ENCODE measurements around the gene LRCH3.

LRCH3 gene

DNA sequence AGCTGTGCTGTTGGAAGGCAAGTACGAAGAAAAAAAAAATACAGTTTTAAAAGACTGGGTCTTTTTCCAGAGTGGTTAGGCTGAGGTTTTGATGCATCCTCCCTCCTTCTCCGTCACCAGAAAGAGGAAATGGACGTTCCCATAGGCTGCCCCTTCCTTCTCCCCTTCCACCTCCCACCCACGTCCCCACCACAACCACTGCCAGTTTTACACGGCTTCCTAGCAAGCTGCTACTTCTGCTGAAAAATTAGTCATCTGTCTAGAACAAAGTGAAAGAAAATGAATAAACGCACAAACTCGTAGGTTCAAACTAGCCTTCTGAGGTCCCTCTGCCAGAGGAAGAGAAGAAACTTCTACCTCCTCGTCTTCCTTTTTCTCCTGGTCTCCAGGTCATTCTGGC lies 87.4 kb downstream of the LRCH3 start:
- Histone ChIP-seq H3K23ac (ENCODE audit: low read length) (no peak overlapping the region), H3K9me3 (ENCODE audit: insufficient read depth, low read depth, low read length) (no peaks in the 10 kb centered on the region), H4K91ac (ENCODE audit: low read depth, low read length) (no peak overlapping the region), H3K27ac (ENCODE audit: low read depth, low read length) (no peak overlapping the region), H3K79me2 (ENCODE audit: control insufficient read depth, insufficient read depth, low read length, poor library complexity) (no peaks in the 10 kb centered on the region), H3K4ac (ENCODE audit: low read depth, low read length) (no peak overlapping the region), H2BK120ac (ENCODE audit: insufficient read depth, low read length, poor library complexity) (no peak overlapping the region), H3K4me1 (ENCODE audit: control insufficient read depth in 1 of 2, insufficient read depth in 2 of 2, low read length in 2 of 2) (no peaks in the 10 kb centered on the region), H4K8ac (ENCODE audit: low read depth, low read length) (no peak overlapping the region), H4K12ac (ENCODE audit: low read depth, low read length) (no peak overlapping the region), H3K4me3 (ENCODE audit: low read depth, low read length) (no peak overlapping the region), H2AFZ (ENCODE audit: insufficient read depth, low read length, poor library complexity) (no peak overlapping the region), H2AK5ac (ENCODE audit: low read length) (no peak overlapping the region), H3K9ac (ENCODE audit: low read length) (no peak overlapping the region), H2BK12ac (ENCODE audit: low read length) (no peak overlapping the region), H3K18ac (ENCODE audit: low read length) (no peak overlapping the region), H2BK5ac (ENCODE audit: low read depth, low read length, poor library complexity) (no peak overlapping the region), H3K36me3 (ENCODE audit: control insufficient read depth in 1 of 2, insufficient read depth in 2 of 2, low read length in 2 of 2) (peaks cover 16 to 25% of the 10 kb centered on the region in 2 experiments), H3K4me2 (ENCODE audit: low read length) (no peak overlapping the region), H3K79me1 (ENCODE audit: low read length) (no peaks in the 10 kb centered on the region), H3K14ac (ENCODE audit: low read length) (no peak overlapping the region), H3K27me3 (ENCODE audit: insufficient read depth, low read length) (no peaks in the 10 kb centered on the region)
- WGBS (ENCODE audit: extremely low coverage, insufficient coverage, insufficient read length), result no CpG with 5 or more reads among the region's 8 CpGs
- DNase-seq, result peak; percentile 4 to 10

DNA sequence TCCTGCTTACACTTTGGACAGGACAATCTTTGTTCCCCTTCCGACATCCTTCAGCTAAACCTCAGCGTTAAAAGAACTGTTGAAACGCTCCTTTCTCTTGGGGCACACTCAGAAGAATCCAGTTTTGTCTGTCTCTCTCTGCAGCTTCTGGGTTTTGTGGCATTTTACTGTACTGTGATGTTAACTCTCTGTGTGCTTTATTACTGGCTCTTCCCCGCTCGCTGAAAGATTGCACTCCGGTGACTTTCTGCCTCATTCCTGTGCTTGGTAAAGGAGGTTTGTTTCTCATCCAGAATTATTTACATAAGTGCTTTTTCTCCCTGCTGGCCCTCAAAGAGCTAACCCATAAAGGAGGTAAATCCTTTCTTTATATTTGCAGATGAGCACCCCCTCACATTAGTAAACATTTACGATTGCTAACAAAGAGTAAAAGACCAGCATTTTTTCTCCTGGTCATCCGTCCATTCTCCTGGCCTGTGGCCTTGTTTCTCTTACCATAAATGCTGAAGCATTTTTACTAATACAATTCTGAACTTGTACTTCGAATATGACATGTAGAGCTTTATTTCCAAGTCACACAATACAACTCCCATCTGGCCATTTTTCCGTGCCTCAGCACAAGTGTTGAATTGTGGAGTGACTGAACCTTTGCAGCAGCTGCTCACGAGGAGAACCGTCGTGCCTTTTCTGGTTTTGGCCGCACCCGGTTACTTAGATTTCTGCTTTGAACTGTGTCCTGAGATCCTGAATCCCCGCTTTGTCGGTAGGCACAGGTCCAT lies 89.6 kb downstream of the LRCH3 start:
- no peak overlapping the region for H3K4me3 ChIP-seq (ENCODE audit: low read depth, low read length)
- H3K79me1 ChIP-seq (ENCODE audit: low read length), result no peaks in the 10 kb centered on the region
- no peak overlapping the region for H3K27ac ChIP-seq (ENCODE audit: low read depth, low read length)
- H3K79me2 ChIP-seq (ENCODE audit: control insufficient read depth, insufficient read depth, low read length, poor library complexity), result no peaks in the 10 kb centered on the region
- H3K4ac ChIP-seq (ENCODE audit: low read depth, low read length), result no peak overlapping the region
- no peak overlapping the region for H2BK12ac ChIP-seq (ENCODE audit: low read length)
- DNase-seq, result no peak
- H3K4me1 ChIP-seq (ENCODE audit: control insufficient read depth in 1 of 2, insufficient read depth in 2 of 2, low read length in 2 of 2), result no peaks in the 10 kb centered on the region
- H2AK5ac ChIP-seq (ENCODE audit: low read length), result no peak overlapping the region
- H2BK120ac ChIP-seq (ENCODE audit: insufficient read depth, low read length, poor library complexity), result no peak overlapping the region
- no peak overlapping the region for H2BK5ac ChIP-seq (ENCODE audit: low read depth, low read length, poor library complexity)
- no peak overlapping the region for H3K18ac ChIP-seq (ENCODE audit: low read length)
- H4K8ac ChIP-seq (ENCODE audit: low read depth, low read length), result no peak overlapping the region
- no peak overlapping the region for H3K14ac ChIP-seq (ENCODE audit: low read length)
- H3K9me3 ChIP-seq (ENCODE audit: insufficient read depth, low read depth, low read length), result no peaks in the 10 kb centered on the region
- no peak overlapping the region for H4K12ac ChIP-seq (ENCODE audit: low read depth, low read length)
- whole genome bisulfite sequencing (ENCODE audit: extremely low coverage, insufficient coverage, insufficient read length), result no CpG with 5 or more reads among the region's 17 CpGs
- H3K23ac ChIP-seq (ENCODE audit: low read length), result no peak overlapping the region
- H3K9ac ChIP-seq (ENCODE audit: low read length), result no peak overlapping the region
- no peak overlapping the region for H3K4me2 ChIP-seq (ENCODE audit: low read length)
- peaks cover 11 to 24% of the 10 kb centered on the region in 2 experiments for H3K36me3 ChIP-seq (ENCODE audit: control insufficient read depth in 1 of 2, insufficient read depth in 2 of 2, low read length in 2 of 2)
- no peak overlapping the region for H4K91ac ChIP-seq (ENCODE audit: low read depth, low read length)
- H3K27me3 ChIP-seq (ENCODE audit: insufficient read depth, low read length), result no peaks in the 10 kb centered on the region
- H2AFZ ChIP-seq (ENCODE audit: insufficient read depth, low read length, poor library complexity), result no peak overlapping the region

DNA sequence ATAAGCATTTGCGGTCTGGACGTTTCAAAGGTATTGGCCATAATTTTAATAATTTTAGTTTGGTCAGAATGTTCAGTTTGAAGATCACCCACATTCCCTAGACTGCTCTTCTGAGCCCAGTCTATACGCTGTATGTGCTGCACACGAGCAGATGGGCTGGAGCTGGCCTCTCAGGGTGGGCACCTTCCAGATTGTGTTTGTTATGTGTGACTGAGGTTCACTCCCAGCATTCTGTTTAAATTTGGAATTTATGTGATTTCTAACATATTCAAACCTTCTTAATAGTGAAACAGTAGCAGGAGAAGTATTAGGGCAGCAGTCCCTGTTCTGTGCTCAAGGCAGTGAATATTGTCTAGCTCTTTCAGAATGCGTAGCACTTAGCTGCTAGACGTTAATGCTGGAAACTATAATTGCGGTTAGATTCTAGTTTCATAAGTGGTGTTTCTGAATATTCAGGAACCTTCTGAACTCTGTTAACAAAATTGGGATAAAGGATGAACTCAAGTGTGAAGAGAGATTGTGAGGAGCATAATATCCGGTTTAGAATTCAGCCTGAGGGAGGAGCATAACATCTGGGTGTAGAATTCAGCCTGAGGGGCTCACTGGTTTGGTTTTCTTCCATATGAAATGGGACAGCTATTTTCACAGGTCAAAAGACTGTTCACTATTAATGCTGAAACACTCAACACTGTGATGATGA lies 90.4 kb downstream of the LRCH3 start:
- no peak overlapping the region for H2BK12ac ChIP-seq (ENCODE audit: low read length)
- H3K27me3 ChIP-seq (ENCODE audit: insufficient read depth, low read length), result no peaks in the 10 kb centered on the region
- no peak overlapping the region for H3K4me3 ChIP-seq (ENCODE audit: low read depth, low read length)
- H4K8ac ChIP-seq (ENCODE audit: low read depth, low read length), result no peak overlapping the region
- no peak overlapping the region for H3K4me2 ChIP-seq (ENCODE audit: low read length)
- no peak overlapping the region for H3K18ac ChIP-seq (ENCODE audit: low read length)
- no peak overlapping the region for H3K23ac ChIP-seq (ENCODE audit: low read length)
- no CpG with 5 or more reads among the region's 8 CpGs for WGBS (ENCODE audit: extremely low coverage, insufficient coverage, insufficient read length)
- no peak overlapping the region for H2AFZ ChIP-seq (ENCODE audit: insufficient read depth, low read length, poor library complexity)
- H4K12ac ChIP-seq (ENCODE audit: low read depth, low read length), result no peak overlapping the region
- H3K4ac ChIP-seq (ENCODE audit: low read depth, low read length), result no peak overlapping the region
- no peaks in the 10 kb centered on the region for H3K4me1 ChIP-seq (ENCODE audit: control insufficient read depth in 1 of 2, insufficient read depth in 2 of 2, low read length in 2 of 2)
- no peak overlapping the region for H4K91ac ChIP-seq (ENCODE audit: low read depth, low read length)
- no peak overlapping the region for H2BK5ac ChIP-seq (ENCODE audit: low read depth, low read length, poor library complexity)
- no peak for DNase-seq
- H2AK5ac ChIP-seq (ENCODE audit: low read length), result no peak overlapping the region
- H3K79me2 ChIP-seq (ENCODE audit: control insufficient read depth, insufficient read depth, low read length, poor library complexity), result no peaks in the 10 kb centered on the region
- no peak overlapping the region for H3K14ac ChIP-seq (ENCODE audit: low read length)
- H3K27ac ChIP-seq (ENCODE audit: low read depth, low read length), result no peak overlapping the region
- no peak overlapping the region for H2BK120ac ChIP-seq (ENCODE audit: insufficient read depth, low read length, poor library complexity)
- no peaks in the 10 kb centered on the region for H3K9me3 ChIP-seq (ENCODE audit: insufficient read depth, low read depth, low read length)
- peaks cover 11 to 24% of the 10 kb centered on the region in 2 experiments for H3K36me3 ChIP-seq (ENCODE audit: control insufficient read depth in 1 of 2, insufficient read depth in 2 of 2, low read length in 2 of 2)
- H3K9ac ChIP-seq (ENCODE audit: low read length), result no peak overlapping the region
- H3K79me1 ChIP-seq (ENCODE audit: low read length), result no peaks in the 10 kb centered on the region

DNA sequence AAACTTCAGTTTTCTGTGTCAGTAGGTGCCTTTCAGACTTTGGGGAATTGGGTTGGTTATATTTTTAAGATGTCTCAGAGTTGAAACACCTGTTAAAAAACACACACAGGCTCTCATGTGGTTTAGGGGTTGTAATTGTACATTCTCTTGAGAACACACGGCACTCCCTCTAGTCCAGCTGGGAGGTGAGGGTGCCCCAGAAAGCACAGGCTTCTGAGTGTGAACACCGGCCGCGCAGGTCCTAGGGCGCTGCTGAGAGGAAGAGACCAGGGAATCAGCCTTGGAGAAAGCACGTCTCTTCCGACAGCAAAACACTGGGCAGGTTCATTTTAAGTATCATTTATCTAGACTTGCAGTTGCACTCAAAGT lies 90.9 kb downstream of the LRCH3 start:
- Histone ChIP-seq H2AK5ac (ENCODE audit: low read length) (no peak overlapping the region), H3K9me3 (ENCODE audit: insufficient read depth, low read depth, low read length) (no peaks in the 10 kb centered on the region), H2BK5ac (ENCODE audit: low read depth, low read length, poor library complexity) (no peak overlapping the region), H3K23ac (ENCODE audit: low read length) (no peak overlapping the region), H3K4me1 (ENCODE audit: control insufficient read depth in 1 of 2, insufficient read depth in 2 of 2, low read length in 2 of 2) (no peaks in the 10 kb centered on the region), H3K9ac (ENCODE audit: low read length) (no peak overlapping the region), H4K12ac (ENCODE audit: low read depth, low read length) (no peak overlapping the region), H2AFZ (ENCODE audit: insufficient read depth, low read length, poor library complexity) (no peak overlapping the region), H3K79me1 (ENCODE audit: low read length) (no peaks in the 10 kb centered on the region), H3K36me3 (ENCODE audit: control insufficient read depth in 1 of 2, insufficient read depth in 2 of 2, low read length in 2 of 2) (peaks cover 9 to 22% of the 10 kb centered on the region in 2 experiments), H3K14ac (ENCODE audit: low read length) (no peak overlapping the region), H3K18ac (ENCODE audit: low read length) (no peak overlapping the region), H3K27me3 (ENCODE audit: insufficient read depth, low read length) (no peaks in the 10 kb centered on the region), H3K27ac (ENCODE audit: low read depth, low read length) (no peak overlapping the region), H4K8ac (ENCODE audit: low read depth, low read length) (no peak overlapping the region), H3K4me2 (ENCODE audit: low read length) (no peak overlapping the region), H2BK120ac (ENCODE audit: insufficient read depth, low read length, poor library complexity) (no peak overlapping the region), H4K91ac (ENCODE audit: low read depth, low read length) (no peak overlapping the region), H3K4ac (ENCODE audit: low read depth, low read length) (no peak overlapping the region), H2BK12ac (ENCODE audit: low read length) (no peak overlapping the region), H3K4me3 (ENCODE audit: low read depth, low read length) (no peak overlapping the region), H3K79me2 (ENCODE audit: control insufficient read depth, insufficient read depth, low read length, poor library complexity) (no peaks in the 10 kb centered on the region)
- no peak for DNase-seq
- no CpG with 5 or more reads among the region's 7 CpGs for WGBS (ENCODE audit: extremely low coverage, insufficient coverage, insufficient read length)

Measured in trophoblast cell (in vitro differentiated cells and primary cell).